CD4-positive, alpha-beta T cell treated with Interleukin-6 at 100 ng/mL for 8 hours (primary cell): Measurements from ENCODE around the gene RANBP3L.

Experiments used
- DNase-seq: peaks from one replicate; pipeline ENCODE4 v3.0.0-alpha.2; 2020; ENCODE audit warnings: mixed read lengths, low spot score

The RANBP3L gene

GRCh38 chr5:36243653-36244052 is 58.0 kb downstream of the RANBP3L start:
- no peak for DNase-seq

- no peak for DNase-seq
These were observed 58.9 kb downstream of the RANBP3L start for GRCh38 chr5:36242534-36243485.

GRCh38 chr5:36241631-36242533 is 59.8 kb downstream of the RANBP3L start, which contains the start of gene NADK2:
TSS of gene NADK2 (minus strand) at chr5:36241925. CDS start at chr5:36241798, 127 bp downstream.
- DNase-seq, result peak; percentile 92

GRCh38 chr5:36240779-36241630 is 60.7 kb downstream of the RANBP3L start:
- DNase-seq, result peak; percentile 13

GRCh38 chr5:36239370-36240293 is 62.1 kb downstream of the RANBP3L start:
- no peak for DNase-seq

GRCh38 chr5:36238502-36239295 is 63.0 kb downstream of the RANBP3L start:
- DNase-seq, result no peak

GRCh38 chr5:36237751-36238150 is 64.0 kb downstream of the RANBP3L start:
- no peak for DNase-seq

- no peak for DNase-seq
These were observed 64.9 kb downstream of the RANBP3L start for GRCh38 chr5:36236801-36237200.

GRCh38 chr5:36232533-36232932 is 69.2 kb downstream of the RANBP3L start:
- DNase-seq, result no peak

- no peak for DNase-seq
These were observed 71.4 kb downstream of the RANBP3L start for GRCh38 chr5:36230151-36230790.

GRCh38 chr5:36228505-36228904 is 73.2 kb downstream of the RANBP3L start:
- DNase-seq, result no peak

GRCh38 chr5:36227046-36227445 is 74.7 kb downstream of the RANBP3L start:
- DNase-seq, result no peak

- DNase-seq, result no peak
These were observed 79.1 kb downstream of the RANBP3L start for GRCh38 chr5:36222620-36223019.

GRCh38 chr5:36217988-36218387 is 83.7 kb downstream of the RANBP3L start:
- DNase-seq, result no peak

- DNase-seq, result no peak
These were observed 84.1 kb downstream of the RANBP3L start for GRCh38 chr5:36217567-36217966.

GRCh38 chr5:36215910-36216309 is 85.8 kb downstream of the RANBP3L start:
- no peak for DNase-seq

- no peak for DNase-seq
These were observed 87.3 kb downstream of the RANBP3L start for GRCh38 chr5:36214436-36214835.

GRCh38 chr5:36209664-36210063 is 92.0 kb downstream of the RANBP3L start:
- no peak for DNase-seq

GRCh38 chr5:36208786-36209185 is 92.9 kb downstream of the RANBP3L start:
- DNase-seq, result no peak
